Right ventricle myocardium inferior (tissue), 1 donor: ENCODE measurements around the gene CDK17. TPM values are rescaled to one million over a fixed set of nuclear protein-coding genes. Genes with fewer than 3 reads are reported as not detected.
A peak's percentile ranks its signal among the peaks of the same experiment; 100 is the strongest.
"Not testable (repeated sequence)": the region's sequence is repeated elsewhere in the genome, so short reads cannot be mapped to it uniquely, and the experiment has no call there.

Experiments used
- ATAC-seq: fragments of 200-7000 bp; cut with Tn5 transposase; one replicate; pipeline ENCODE4 v1.9.1; 2020; ENCODE audit warnings: mild to moderate bottlenecking, moderate library complexity
- DNase-seq: peaks from one replicate; pipeline ENCODE4 v3.0.0; 2021; ENCODE audit errors: missing footprints
- intact Hi-C: fragments of 100-400 bp; cut with DNase I; formaldehyde crosslinking; loops from one replicate; pipeline ENCODE4 v1.11.0; 2022
- total RNA-seq: library from RNA; stranded (reverse); fragmentation: NEBNext Ultra II Directional; extraction: Animal tissue kit (Norgen Biotek cat#: 25700); gene quantifications from one replicate; pipeline ENCODE4 v1.2.1, GENCODE V29; 2021
- donor health status: DM: no; HTN: yes; CAD: no; lungs with severe emphysema.

CDK17 gene
- total RNA-seq, 1 donor from 2014 or later, result 16.0 TPM

GRCh38 chr12:96338852-96339471 is 61.3 kb downstream of the CDK17 start:
- ATAC-seq, result peak; percentile 83
- intact Hi-C loops, result no loop called here

GRCh38 chr12:96337953-96338352 is 62.3 kb downstream of the CDK17 start:
- intact Hi-C loops, result no loop called here
- DNase-seq (no peak), ATAC-seq (no peak)

More at GRCh38 chr12:96338852-96339471, 61.3 kb downstream of the CDK17 start:
- no peak for DNase-seq

- DNase-seq, result no peak
- ATAC-seq, result no peak
- intact Hi-C loops, result no loop called here
These were observed 63.8 kb downstream of the CDK17 start for GRCh38 chr12:96336489-96336888.

- intact Hi-C loops, result no loop called here
- DNase-seq (no peak), ATAC-seq (no peak)
These were observed 65.0 kb downstream of the CDK17 start for GRCh38 chr12:96335270-96335669.

GRCh38 chr12:96334502-96334901 is 65.7 kb downstream of the CDK17 start:
- ATAC-seq (no peak), DNase-seq (no peak)
- intact Hi-C loops, result no loop called here

- intact Hi-C loops, result no loop called here
- DNase-seq, result no peak
These were observed 70.7 kb downstream of the CDK17 start for GRCh38 chr12:96329545-96329944.

GRCh38 chr12:96329018-96329417 is 71.2 kb downstream of the CDK17 start:
- ATAC-seq (no peak), DNase-seq (no peak)
- intact Hi-C loops, result no loop called here

More at GRCh38 chr12:96329545-96329944, 70.7 kb downstream of the CDK17 start:
- ATAC-seq, result no peak

GRCh38 chr12:96327889-96328288 is 72.3 kb downstream of the CDK17 start:
- ATAC-seq, result no peak
- DNase-seq, result no peak
- intact Hi-C loops, result no loop called here

GRCh38 chr12:96327346-96327745 is 72.9 kb downstream of the CDK17 start:
- intact Hi-C loops, result no loop called here
- no peak for ATAC-seq

GRCh38 chr12:96326628-96327227 is 73.5 kb downstream of the CDK17 start:
- ATAC-seq (no peak), DNase-seq (no peak)
- intact Hi-C loops, result no loop called here

More at GRCh38 chr12:96327346-96327745, 72.9 kb downstream of the CDK17 start:
- DNase-seq, result no peak

- ATAC-seq (no peak), DNase-seq (no peak)
- intact Hi-C loops, result no loop called here
These were observed 76.3 kb downstream of the CDK17 start for GRCh38 chr12:96323906-96324305.

GRCh38 chr12:96322720-96323119 is 77.5 kb downstream of the CDK17 start:
- intact Hi-C loops, result no loop called here

GRCh38 chr12:96321941-96322340 is 78.3 kb downstream of the CDK17 start:
- ATAC-seq (no peak), DNase-seq (no peak)
- intact Hi-C loops, result no loop called here

More at GRCh38 chr12:96322720-96323119, 77.5 kb downstream of the CDK17 start:
- DNase-seq (no peak), ATAC-seq (no peak)

GRCh38 chr12:96317801-96318200 is 82.4 kb downstream of the CDK17 start:
- DNase-seq, ATAC-seq, intact Hi-C loops: not testable (repeated sequence)

GRCh38 chr12:96315741-96316481 is 84.3 kb downstream of the CDK17 start:
- intact Hi-C loops, ATAC-seq: not testable (repeated sequence)

GRCh38 chr12:96314723-96315122 is 85.5 kb downstream of the CDK17 start:
- ATAC-seq (no peak), DNase-seq (no peak)
- intact Hi-C loops, result no loop called here

More at GRCh38 chr12:96315741-96316481, 84.3 kb downstream of the CDK17 start:
- not testable (repeated sequence) for DNase-seq

GRCh38 chr12:96313606-96314005 is 86.6 kb downstream of the CDK17 start:
- intact Hi-C loops, result no loop called here
- DNase-seq (no peak), ATAC-seq (no peak)

- ATAC-seq, result no peak
These were observed 89.0 kb downstream of the CDK17 start for GRCh38 chr12:96311191-96311590.

GRCh38 chr12:96310067-96310466 is 90.2 kb downstream of the CDK17 start:
- ATAC-seq (no peak), DNase-seq (no peak)
- intact Hi-C loops, result no loop called here

More at GRCh38 chr12:96311191-96311590, 89.0 kb downstream of the CDK17 start:
- no peak for DNase-seq
- intact Hi-C loops, result no loop called here

GRCh38 chr12:96308881-96309280 is 91.4 kb downstream of the CDK17 start:
- no peak for ATAC-seq
- intact Hi-C loops, result loop anchor here (10.0 kb wide), 1 partner anchor 206 kb away; no protein-coding TSS in a partner anchor

More at GRCh38 chr12:96308881-96309280, 91.4 kb downstream of the CDK17 start:
- DNase-seq, result no peak
